WTC11 (cell line): ENCODE measurements around the gene ENHO. TPM values are rescaled to one million over a fixed set of nuclear protein-coding genes. Genes with fewer than 3 reads are reported as not detected.

Experiments used
- ATAC-seq: fragments of 200-7000 bp; cut with Tn5 transposase; 2 replicates; pipeline ENCODE4 v1.10.0; 2021; ENCODE audit warnings: mild to moderate bottlenecking, moderate library complexity
- CTCF ChIA-PET: fragments of 300-600 bp; sonication (Branson Sonifier 250); formaldehyde crosslinking; loops from one replicate; lab custom pipeline; 2021; ENCODE audit warnings: antibody characterized with exemption; lab: Charles Lee
- POLR2A ChIA-PET: fragments of 350-600 bp; sonication (Branson Sonifier 250); formaldehyde crosslinking; loops from one replicate; lab custom pipeline; 2021; ENCODE audit warnings: antibody characterized with exemption; lab: Charles Lee
- DNase-seq: peaks from one replicate; pipeline ENCODE4 v3.0.0; 2021; ENCODE audit warnings: low spot score
- H3K27ac Mint-ChIP-seq: 2 replicates; pipeline ENCODE4 v1.8.0; 2021; ENCODE audit warnings: mixed read lengths
- H3K27me3 Mint-ChIP-seq: 2 replicates; pipeline ENCODE4 v1.8.0; 2021; ENCODE audit warnings: low read depth, mild to moderate bottlenecking, moderate library complexity, mixed read lengths
- H3K36me3 Mint-ChIP-seq: 2 replicates; pipeline ENCODE4 v1.8.0; 2021; ENCODE audit warnings: mixed read lengths
- H3K4me1 Mint-ChIP-seq: 2 replicates; pipeline ENCODE4 v1.8.0; 2022; ENCODE audit warnings: mixed read lengths
- H3K4me3 Mint-ChIP-seq: 2 replicates; pipeline ENCODE4 v1.8.0; 2021; ENCODE audit warnings: mild to moderate bottlenecking, moderate library complexity, mixed read lengths
- H3K9me3 Mint-ChIP-seq: 2 replicates; pipeline ENCODE4 v1.8.0; 2021; ENCODE audit warnings: mixed read lengths
- SMAD3 ChIP-seq: sonication (generic); formaldehyde crosslinking; IDR thresholded peaks from 2 replicates; pipeline ENCODE4 v1.8.0; 2022; ENCODE audit warnings: missing genetic modification reagents, mild to moderate bottlenecking, borderline replicate concordance
- TEAD4 ChIP-seq: sonication (generic); formaldehyde crosslinking; IDR thresholded peaks from 2 replicates; pipeline ENCODE4 v1.8.0; 2022; ENCODE audit warnings: mild to moderate bottlenecking, missing genetic modification reagents
- ZNF396 ChIP-seq: fragments of 250-450 bp; sonication (Bioruptor Pico); IDR thresholded peaks from 2 replicates; pipeline ENCODE4 v1.8.0; 2021; ENCODE audit warnings: mild to moderate bottlenecking, moderate library complexity, borderline replicate concordance
- total RNA-seq: library from RNA; stranded (reverse); gene quantifications from 3 replicates; pipeline ENCODE4 v1.2.3, GENCODE V29; 2021
- TF ChIP-seq, protein P1 (sequence below): sonication (generic); formaldehyde crosslinking; IDR thresholded peaks from 2 replicates; pipeline ENCODE4 v1.8.1; 2022; ENCODE audit warnings: low read depth, mild to moderate bottlenecking, moderate library complexity, missing genetic modification reagents, borderline replicate concordance
- TF ChIP-seq, protein P2 (sequence below): sonication (generic); formaldehyde crosslinking; IDR thresholded peaks from 2 replicates; pipeline ENCODE4 v1.8.0; 2023; ENCODE audit warnings: mild to moderate bottlenecking, missing genetic modification reagents
- TF ChIP-seq, protein P3 (sequence below): fragments of 250-450 bp; sonication (Bioruptor Pico); IDR thresholded peaks from 2 replicates; pipeline ENCODE4 v1.8.0; 2021; ENCODE audit warnings: mild to moderate bottlenecking
- TF ChIP-seq, protein P4 (sequence below): sonication (generic); formaldehyde crosslinking; IDR thresholded peaks from 2 replicates; pipeline ENCODE4 v1.8.1; 2023; ENCODE audit warnings: mild to moderate bottlenecking, moderate library complexity, missing genetic modification reagents
- TF ChIP-seq, protein P5 (sequence below): sonication (generic); formaldehyde crosslinking; IDR thresholded peaks from 2 replicates; pipeline ENCODE4 v1.8.1; 2022; ENCODE audit warnings: mild to moderate bottlenecking, missing genetic modification reagents, moderate library complexity, borderline replicate concordance
- TF ChIP-seq, protein P6 (sequence below): fragments of 250-450 bp; sonication (Bioruptor Pico); IDR thresholded peaks from 2 replicates; pipeline ENCODE4 v2.1.2; 2022; ENCODE audit warnings: mild to moderate bottlenecking, moderate library complexity
- TF ChIP-seq, protein P7 (sequence below): sonication (generic); formaldehyde crosslinking; IDR thresholded peaks from 2 replicates; pipeline ENCODE4 v1.8.0; 2022; ENCODE audit warnings: mild to moderate bottlenecking, missing genetic modification reagents
- TF ChIP-seq, protein P8 (sequence below): sonication (generic); formaldehyde crosslinking; IDR thresholded peaks from 2 replicates; pipeline ENCODE4 v1.8.0; 2023; ENCODE audit warnings: missing genetic modification reagents, mild to moderate bottlenecking, borderline replicate concordance

The ENHO gene
- total RNA-seq, 1 experiment from 2014 or later = 28.3 TPM

DNA sequence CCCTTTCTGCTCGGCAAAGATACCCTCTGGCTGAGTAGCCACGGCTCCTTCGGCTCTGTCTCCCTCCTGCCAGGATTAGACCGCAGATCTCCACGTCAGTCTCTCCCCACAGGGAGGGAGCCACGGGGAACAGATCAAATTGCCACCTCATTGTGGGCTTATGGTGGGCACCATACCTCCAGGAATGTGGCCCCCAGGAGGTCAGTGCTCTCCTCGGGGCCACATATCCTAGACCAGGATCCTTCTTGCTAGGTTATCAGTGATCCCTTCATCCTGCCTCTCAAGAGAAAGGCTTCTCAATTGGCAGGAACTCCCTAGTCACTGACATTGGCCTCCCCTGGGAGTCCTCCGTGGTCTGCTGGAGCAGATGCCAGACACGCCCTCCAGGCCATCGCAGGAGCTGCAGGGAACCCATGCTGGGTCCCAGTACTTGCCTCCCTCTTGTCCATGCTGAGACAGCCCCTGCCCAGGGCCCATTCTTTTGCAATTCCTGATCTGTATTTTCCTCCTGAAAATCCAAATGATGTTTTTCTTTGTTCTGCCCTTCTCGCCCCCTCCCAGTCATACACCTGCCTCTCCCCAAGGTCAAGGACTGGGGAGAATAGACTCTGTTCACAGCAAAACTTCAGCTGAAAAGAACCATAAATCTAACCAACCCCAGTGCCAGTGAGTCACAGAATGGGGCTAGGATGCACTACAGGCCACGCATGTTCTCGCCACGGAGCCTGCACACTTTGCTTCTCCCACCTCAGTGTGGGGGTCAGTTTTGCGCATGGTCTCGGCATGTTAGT is 31.6 kb upstream of the ENHO start (continued):
- TF ChIP-seq, protein P1, sequence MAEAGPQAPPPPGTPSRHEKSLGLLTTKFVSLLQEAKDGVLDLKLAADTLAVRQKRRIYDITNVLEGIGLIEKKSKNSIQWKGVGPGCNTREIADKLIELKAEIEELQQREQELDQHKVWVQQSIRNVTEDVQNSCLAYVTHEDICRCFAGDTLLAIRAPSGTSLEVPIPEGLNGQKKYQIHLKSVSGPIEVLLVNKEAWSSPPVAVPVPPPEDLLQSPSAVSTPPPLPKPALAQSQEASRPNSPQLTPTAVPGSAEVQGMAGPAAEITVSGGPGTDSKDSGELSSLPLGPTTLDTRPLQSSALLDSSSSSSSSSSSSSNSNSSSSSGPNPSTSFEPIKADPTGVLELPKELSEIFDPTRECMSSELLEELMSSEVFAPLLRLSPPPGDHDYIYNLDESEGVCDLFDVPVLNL = no peak

DNA sequence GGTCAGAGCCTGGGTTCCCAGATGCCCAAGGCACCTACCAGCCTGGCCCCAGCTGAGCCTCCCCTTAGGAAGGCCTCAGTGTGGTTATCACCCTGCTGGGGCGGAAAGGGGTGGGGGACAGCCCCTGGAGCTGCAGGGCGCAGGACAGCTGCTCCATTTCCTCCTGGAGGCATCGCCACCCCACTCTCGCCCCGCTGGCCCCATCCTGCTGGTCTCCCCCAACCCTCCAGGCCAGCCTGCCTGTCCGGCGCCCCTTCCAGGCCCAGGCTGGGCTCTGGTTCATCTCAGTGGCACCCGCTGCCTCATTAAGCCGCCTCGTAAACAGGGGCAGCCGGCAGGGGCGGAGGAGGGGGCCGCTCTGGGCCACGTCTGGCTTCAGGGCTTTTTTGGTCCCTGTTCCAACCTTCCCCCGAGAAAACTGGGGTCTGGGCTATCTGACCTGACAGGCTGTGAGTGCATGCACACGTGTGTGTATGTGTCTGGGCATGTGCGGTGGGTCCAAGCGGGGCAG is 30.8 kb upstream of the ENHO start:
- peaks cover 28% of the 10 kb centered on the region for H3K4me1 Mint-ChIP-seq
- TF ChIP-seq, protein P2, sequence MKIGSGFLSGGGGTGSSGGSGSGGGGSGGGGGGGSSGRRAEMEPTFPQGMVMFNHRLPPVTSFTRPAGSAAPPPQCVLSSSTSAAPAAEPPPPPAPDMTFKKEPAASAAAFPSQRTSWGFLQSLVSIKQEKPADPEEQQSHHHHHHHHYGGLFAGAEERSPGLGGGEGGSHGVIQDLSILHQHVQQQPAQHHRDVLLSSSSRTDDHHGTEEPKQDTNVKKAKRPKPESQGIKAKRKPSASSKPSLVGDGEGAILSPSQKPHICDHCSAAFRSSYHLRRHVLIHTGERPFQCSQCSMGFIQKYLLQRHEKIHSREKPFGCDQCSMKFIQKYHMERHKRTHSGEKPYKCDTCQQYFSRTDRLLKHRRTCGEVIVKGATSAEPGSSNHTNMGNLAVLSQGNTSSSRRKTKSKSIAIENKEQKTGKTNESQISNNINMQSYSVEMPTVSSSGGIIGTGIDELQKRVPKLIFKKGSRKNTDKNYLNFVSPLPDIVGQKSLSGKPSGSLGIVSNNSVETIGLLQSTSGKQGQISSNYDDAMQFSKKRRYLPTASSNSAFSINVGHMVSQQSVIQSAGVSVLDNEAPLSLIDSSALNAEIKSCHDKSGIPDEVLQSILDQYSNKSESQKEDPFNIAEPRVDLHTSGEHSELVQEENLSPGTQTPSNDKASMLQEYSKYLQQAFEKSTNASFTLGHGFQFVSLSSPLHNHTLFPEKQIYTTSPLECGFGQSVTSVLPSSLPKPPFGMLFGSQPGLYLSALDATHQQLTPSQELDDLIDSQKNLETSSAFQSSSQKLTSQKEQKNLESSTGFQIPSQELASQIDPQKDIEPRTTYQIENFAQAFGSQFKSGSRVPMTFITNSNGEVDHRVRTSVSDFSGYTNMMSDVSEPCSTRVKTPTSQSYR (CRISPR knock-in tag) = no peak
- no peak for TF ChIP-seq TEAD4 (CRISPR knock-in tag)
- TF ChIP-seq, protein P3, sequence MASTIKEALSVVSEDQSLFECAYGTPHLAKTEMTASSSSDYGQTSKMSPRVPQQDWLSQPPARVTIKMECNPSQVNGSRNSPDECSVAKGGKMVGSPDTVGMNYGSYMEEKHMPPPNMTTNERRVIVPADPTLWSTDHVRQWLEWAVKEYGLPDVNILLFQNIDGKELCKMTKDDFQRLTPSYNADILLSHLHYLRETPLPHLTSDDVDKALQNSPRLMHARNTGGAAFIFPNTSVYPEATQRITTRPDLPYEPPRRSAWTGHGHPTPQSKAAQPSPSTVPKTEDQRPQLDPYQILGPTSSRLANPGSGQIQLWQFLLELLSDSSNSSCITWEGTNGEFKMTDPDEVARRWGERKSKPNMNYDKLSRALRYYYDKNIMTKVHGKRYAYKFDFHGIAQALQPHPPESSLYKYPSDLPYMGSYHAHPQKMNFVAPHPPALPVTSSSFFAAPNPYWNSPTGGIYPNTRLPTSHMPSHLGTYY (CRISPR knock-in tag) = no peak
- TF ChIP-seq, protein P4, sequence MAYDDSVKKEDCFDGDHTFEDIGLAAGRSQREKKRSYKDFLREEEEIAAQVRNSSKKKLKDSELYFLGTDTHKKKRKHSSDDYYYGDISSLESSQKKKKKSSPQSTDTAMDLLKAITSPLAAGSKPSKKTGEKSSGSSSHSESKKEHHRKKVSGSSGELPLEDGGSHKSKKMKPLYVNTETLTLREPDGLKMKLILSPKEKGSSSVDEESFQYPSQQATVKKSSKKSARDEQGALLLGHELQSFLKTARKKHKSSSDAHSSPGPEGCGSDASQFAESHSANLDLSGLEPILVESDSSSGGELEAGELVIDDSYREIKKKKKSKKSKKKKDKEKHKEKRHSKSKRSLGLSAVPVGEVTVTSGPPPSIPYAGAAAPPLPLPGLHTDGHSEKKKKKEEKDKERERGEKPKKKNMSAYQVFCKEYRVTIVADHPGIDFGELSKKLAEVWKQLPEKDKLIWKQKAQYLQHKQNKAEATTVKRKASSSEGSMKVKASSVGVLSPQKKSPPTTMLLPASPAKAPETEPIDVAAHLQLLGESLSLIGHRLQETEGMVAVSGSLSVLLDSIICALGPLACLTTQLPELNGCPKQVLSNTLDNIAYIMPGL (CRISPR knock-in tag) = no peak
- TF ChIP-seq ZNF396 (CRISPR knock-in tag) = no peak
- no peaks in the 10 kb centered on the region for H3K36me3 Mint-ChIP-seq
- no peak overlapping the region for H3K27ac Mint-ChIP-seq
- no peak for ATAC-seq
- ChIA-PET POLR2A (no interaction called here), CTCF (interaction anchor here (1.2 to 8.0 kb wide), 3 partner anchors 34 to 50 kb away, joined by 3 to 192 read pairs (median 16); no protein-coding TSS in a partner anchor)
- no peak overlapping the region for H3K4me3 Mint-ChIP-seq
- no peak for DNase-seq
- peaks cover 3% of the 10 kb centered on the region; the same call in 1 of the 2 replicates for H3K27me3 Mint-ChIP-seq
- no peaks in the 10 kb centered on the region for H3K9me3 Mint-ChIP-seq

DNA sequence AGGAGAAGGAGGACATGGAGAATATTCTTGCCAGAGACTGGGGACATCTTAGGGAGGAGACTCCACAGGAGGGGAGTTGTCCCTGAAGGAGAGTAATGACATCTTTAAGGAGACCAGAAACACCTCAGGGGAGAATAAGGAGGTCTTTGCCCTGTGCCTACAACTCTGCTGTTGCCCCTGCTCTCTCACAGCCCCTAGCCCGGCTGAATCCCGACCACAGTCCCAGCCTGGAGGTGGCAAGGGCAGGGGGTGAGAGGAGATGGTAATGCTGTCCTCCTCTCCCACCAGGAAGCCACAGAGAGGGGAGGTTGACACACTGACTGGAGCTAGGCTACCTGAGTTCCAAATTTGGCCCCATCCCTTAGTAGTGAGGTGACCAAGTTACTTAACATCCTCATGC is 30.2 kb upstream of the ENHO start:
- no peak overlapping the region for H3K27ac Mint-ChIP-seq
- POLR2A ChIA-PET = no interaction called here
- CTCF ChIA-PET = interaction anchor here (1.2 to 8.0 kb wide), 3 partner anchors 33 to 50 kb away, joined by 3 to 192 read pairs (median 16); no protein-coding TSS in a partner anchor
- H3K36me3 Mint-ChIP-seq = no peaks in the 10 kb centered on the region
- peaks cover 24% of the 10 kb centered on the region for H3K4me1 Mint-ChIP-seq
- H3K4me3 Mint-ChIP-seq = no peak overlapping the region
- H3K27me3 Mint-ChIP-seq = peaks cover 3% of the 10 kb centered on the region; the same call in 1 of the 2 replicates
- TF ChIP-seq, protein P5, sequence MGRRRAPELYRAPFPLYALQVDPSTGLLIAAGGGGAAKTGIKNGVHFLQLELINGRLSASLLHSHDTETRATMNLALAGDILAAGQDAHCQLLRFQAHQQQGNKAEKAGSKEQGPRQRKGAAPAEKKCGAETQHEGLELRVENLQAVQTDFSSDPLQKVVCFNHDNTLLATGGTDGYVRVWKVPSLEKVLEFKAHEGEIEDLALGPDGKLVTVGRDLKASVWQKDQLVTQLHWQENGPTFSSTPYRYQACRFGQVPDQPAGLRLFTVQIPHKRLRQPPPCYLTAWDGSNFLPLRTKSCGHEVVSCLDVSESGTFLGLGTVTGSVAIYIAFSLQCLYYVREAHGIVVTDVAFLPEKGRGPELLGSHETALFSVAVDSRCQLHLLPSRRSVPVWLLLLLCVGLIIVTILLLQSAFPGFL (CRISPR knock-in tag) = no peak
- TF ChIP-seq, protein P6, sequence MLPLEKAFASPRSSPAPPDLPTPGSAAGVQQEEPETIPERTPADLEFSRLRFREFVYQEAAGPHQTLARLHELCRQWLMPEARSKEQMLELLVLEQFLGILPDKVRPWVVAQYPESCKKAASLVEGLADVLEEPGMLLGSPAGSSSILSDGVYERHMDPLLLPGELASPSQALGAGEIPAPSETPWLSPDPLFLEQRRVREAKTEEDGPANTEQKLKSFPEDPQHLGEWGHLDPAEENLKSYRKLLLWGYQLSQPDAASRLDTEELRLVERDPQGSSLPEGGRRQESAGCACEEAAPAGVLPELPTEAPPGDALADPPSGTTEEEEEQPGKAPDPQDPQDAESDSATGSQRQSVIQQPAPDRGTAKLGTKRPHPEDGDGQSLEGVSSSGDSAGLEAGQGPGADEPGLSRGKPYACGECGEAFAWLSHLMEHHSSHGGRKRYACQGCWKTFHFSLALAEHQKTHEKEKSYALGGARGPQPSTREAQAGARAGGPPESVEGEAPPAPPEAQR (CRISPR knock-in tag) = no peak
- no peak for TF ChIP-seq SMAD3
- TF ChIP-seq, protein P7, sequence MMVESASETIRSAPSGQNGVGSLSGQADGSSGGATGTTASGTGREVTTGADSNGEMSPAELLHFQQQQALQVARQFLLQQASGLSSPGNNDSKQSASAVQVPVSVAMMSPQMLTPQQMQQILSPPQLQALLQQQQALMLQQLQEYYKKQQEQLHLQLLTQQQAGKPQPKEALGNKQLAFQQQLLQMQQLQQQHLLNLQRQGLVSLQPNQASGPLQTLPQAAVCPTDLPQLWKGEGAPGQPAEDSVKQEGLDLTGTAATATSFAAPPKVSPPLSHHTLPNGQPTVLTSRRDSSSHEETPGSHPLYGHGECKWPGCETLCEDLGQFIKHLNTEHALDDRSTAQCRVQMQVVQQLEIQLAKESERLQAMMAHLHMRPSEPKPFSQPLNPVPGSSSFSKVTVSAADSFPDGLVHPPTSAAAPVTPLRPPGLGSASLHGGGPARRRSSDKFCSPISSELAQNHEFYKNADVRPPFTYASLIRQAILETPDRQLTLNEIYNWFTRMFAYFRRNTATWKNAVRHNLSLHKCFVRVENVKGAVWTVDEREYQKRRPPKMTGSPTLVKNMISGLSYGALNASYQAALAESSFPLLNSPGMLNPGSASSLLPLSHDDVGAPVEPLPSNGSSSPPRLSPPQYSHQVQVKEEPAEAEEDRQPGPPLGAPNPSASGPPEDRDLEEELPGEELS (CRISPR knock-in tag) = no peak
- TF ChIP-seq, protein P8, sequence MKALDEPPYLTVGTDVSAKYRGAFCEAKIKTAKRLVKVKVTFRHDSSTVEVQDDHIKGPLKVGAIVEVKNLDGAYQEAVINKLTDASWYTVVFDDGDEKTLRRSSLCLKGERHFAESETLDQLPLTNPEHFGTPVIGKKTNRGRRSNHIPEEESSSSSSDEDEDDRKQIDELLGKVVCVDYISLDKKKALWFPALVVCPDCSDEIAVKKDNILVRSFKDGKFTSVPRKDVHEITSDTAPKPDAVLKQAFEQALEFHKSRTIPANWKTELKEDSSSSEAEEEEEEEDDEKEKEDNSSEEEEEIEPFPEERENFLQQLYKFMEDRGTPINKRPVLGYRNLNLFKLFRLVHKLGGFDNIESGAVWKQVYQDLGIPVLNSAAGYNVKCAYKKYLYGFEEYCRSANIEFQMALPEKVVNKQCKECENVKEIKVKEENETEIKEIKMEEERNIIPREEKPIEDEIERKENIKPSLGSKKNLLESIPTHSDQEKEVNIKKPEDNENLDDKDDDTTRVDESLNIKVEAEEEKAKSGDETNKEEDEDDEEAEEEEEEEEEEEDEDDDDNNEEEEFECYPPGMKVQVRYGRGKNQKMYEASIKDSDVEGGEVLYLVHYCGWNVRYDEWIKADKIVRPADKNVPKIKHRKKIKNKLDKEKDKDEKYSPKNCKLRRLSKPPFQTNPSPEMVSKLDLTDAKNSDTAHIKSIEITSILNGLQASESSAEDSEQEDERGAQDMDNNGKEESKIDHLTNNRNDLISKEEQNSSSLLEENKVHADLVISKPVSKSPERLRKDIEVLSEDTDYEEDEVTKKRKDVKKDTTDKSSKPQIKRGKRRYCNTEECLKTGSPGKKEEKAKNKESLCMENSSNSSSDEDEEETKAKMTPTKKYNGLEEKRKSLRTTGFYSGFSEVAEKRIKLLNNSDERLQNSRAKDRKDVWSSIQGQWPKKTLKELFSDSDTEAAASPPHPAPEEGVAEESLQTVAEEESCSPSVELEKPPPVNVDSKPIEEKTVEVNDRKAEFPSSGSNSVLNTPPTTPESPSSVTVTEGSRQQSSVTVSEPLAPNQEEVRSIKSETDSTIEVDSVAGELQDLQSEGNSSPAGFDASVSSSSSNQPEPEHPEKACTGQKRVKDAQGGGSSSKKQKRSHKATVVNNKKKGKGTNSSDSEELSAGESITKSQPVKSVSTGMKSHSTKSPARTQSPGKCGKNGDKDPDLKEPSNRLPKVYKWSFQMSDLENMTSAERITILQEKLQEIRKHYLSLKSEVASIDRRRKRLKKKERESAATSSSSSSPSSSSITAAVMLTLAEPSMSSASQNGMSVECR = no peak
- ATAC-seq = no peak
- no peaks in the 10 kb centered on the region for H3K9me3 Mint-ChIP-seq
- no peak for DNase-seq
